HTERT RPE-1 (cell line): ENCODE measurements around the gene LUC7L.
"Not testable (repeated sequence)": the region's sequence is repeated elsewhere in the genome, so short reads cannot be mapped to it uniquely, and the experiment has no call there.

Experiments
- in situ Hi-C: fragments of 300-500 bp; cut with MboI; formaldehyde crosslinking; loops from 4 replicates; pipeline ENCODE4 v1.14.3; 2020; ENCODE audit warnings: low sequenced_read_pairs

The LUC7L gene

GRCh38 chr16:228852-229730 lies at the start of gene LUC7L:
TSS of gene LUC7L (minus strand) at chr16:229449. CDS start at chr16:229339, 110 bp downstream.
- in situ Hi-C loops: no loop called here

GRCh38 chr16:278863-279366 lies 49.7 kb upstream of the LUC7L start:
- in situ Hi-C loops: no loop called here

GRCh38 chr16:276426-277077 lies 47.3 kb upstream of the LUC7L start:
- in situ Hi-C loops: no loop called here

GRCh38 chr16:275786-276232 lies 46.6 kb upstream of the LUC7L start, which contains the start of gene RGS11:
TSS of gene RGS11 (minus strand) at chr16:275944. CDS start at chr16:275911, 33 bp downstream.
- in situ Hi-C loops: no loop called here

GRCh38 chr16:275041-275641 lies 45.9 kb upstream of the LUC7L start:
- in situ Hi-C loops: no loop called here

GRCh38 chr16:273547-274421 lies 44.5 kb upstream of the LUC7L start:
- in situ Hi-C loops: no loop called here

- in situ Hi-C loops: no loop called here
Observed at GRCh38 chr16:272633-273546, 43.6 kb upstream of the LUC7L start.

- in situ Hi-C loops: no loop called here
Observed at GRCh38 chr16:270381-271255, 41.4 kb upstream of the LUC7L start.

- in situ Hi-C loops: no loop called here
Observed at GRCh38 chr16:269061-269796, 40.0 kb upstream of the LUC7L start.

GRCh38 chr16:268141-269053 lies 39.1 kb upstream of the LUC7L start:
- in situ Hi-C loops: no loop called here

GRCh38 chr16:267562-267961 lies 38.3 kb upstream of the LUC7L start:
- in situ Hi-C loops: not testable (repeated sequence)

- in situ Hi-C loops: no loop called here
Observed at GRCh38 chr16:266258-267164, 37.3 kb upstream of the LUC7L start.

GRCh38 chr16:265711-266110 lies 36.5 kb upstream of the LUC7L start:
- in situ Hi-C loops: no loop called here

- in situ Hi-C loops: no loop called here
Observed at GRCh38 chr16:265002-265529, 35.8 kb upstream of the LUC7L start.

- in situ Hi-C loops: no loop called here
Observed at GRCh38 chr16:264440-264951, 35.2 kb upstream of the LUC7L start.
